ENCODE results near the gene KCNQ1. TPM values are rescaled to one million over a fixed set of nuclear protein-coding genes. Genes with fewer than 3 reads are reported as not detected.

KCNQ1 gene
- total RNA-seq, 1 donor from 2014 or later: 4.8 TPM

- H3K4me1 Mint-ChIP-seq (ENCODE audit: unreplicated experiment): peaks cover 42% of the 10 kb centered on the region
- no peak overlapping the region for H3K27ac Mint-ChIP-seq
- no peaks in the 10 kb centered on the region for H3K27me3 Mint-ChIP-seq
- H3K36me3 Mint-ChIP-seq: no peaks in the 10 kb centered on the region
- no peak for DNase-seq (ENCODE audit: extremely low spot score, unreplicated experiment)
- no peak for TF ChIP-seq CTCF (conservative IDR thresholded peaks at IDR 0.05)
- no peaks in the 10 kb centered on the region for H3K9me3 Mint-ChIP-seq
- H3K4me3 Mint-ChIP-seq: no peak overlapping the region
Observed at GRCh38 chr11:2717561-2718325, 272.9 kb downstream of the KCNQ1 start.

- H3K36me3 Mint-ChIP-seq: no peaks in the 10 kb centered on the region
- no peak overlapping the region for H3K4me3 Mint-ChIP-seq
- no peaks in the 10 kb centered on the region for H3K9me3 Mint-ChIP-seq
- no peak overlapping the region for H3K27ac Mint-ChIP-seq
- no peak for TF ChIP-seq CTCF (conservative IDR thresholded peaks at IDR 0.05)
- peaks cover 40% of the 10 kb centered on the region for H3K4me1 Mint-ChIP-seq (ENCODE audit: unreplicated experiment)
- H3K27me3 Mint-ChIP-seq: no peaks in the 10 kb centered on the region
- no peak for DNase-seq (ENCODE audit: extremely low spot score, unreplicated experiment)
Observed at GRCh38 chr11:2718817-2719438, 274.1 kb downstream of the KCNQ1 start.

GRCh38 chr11:2719831-2720590 lies 275.2 kb downstream of the KCNQ1 start:
- Mint-ChIP-seq H3K4me3 (no peak overlapping the region), H3K4me1 (ENCODE audit: unreplicated experiment) (peaks cover 47% of the 10 kb centered on the region), H3K9me3 (no peaks in the 10 kb centered on the region), H3K27ac (no peak overlapping the region), H3K36me3 (no peaks in the 10 kb centered on the region), H3K27me3 (no peaks in the 10 kb centered on the region)
- DNase-seq (ENCODE audit: extremely low spot score, unreplicated experiment): no peak
- TF ChIP-seq CTCF (conservative IDR thresholded peaks at IDR 0.05): no peak

GRCh38 chr11:2721210-2721916 lies 276.6 kb downstream of the KCNQ1 start:
- H3K4me3 Mint-ChIP-seq: no peak overlapping the region
- H3K36me3 Mint-ChIP-seq: no peaks in the 10 kb centered on the region
- H3K4me1 Mint-ChIP-seq (ENCODE audit: unreplicated experiment): peaks cover 52% of the 10 kb centered on the region
- H3K9me3 Mint-ChIP-seq: no peaks in the 10 kb centered on the region
- no peaks in the 10 kb centered on the region for H3K27me3 Mint-ChIP-seq
- H3K27ac Mint-ChIP-seq: peak overlapping the region; percentile 46
- TF ChIP-seq CTCF (conservative IDR thresholded peaks at IDR 0.05): no peak
- no peak for DNase-seq (ENCODE audit: extremely low spot score, unreplicated experiment)

GRCh38 chr11:2722955-2723354 lies 278.1 kb downstream of the KCNQ1 start:
- Mint-ChIP-seq H3K4me3 (no peak overlapping the region), H3K27ac (no peak overlapping the region), H3K4me1 (ENCODE audit: unreplicated experiment) (peaks cover 57% of the 10 kb centered on the region), H3K36me3 (no peaks in the 10 kb centered on the region), H3K9me3 (no peaks in the 10 kb centered on the region), H3K27me3 (no peaks in the 10 kb centered on the region)
- TF ChIP-seq CTCF (conservative IDR thresholded peaks at IDR 0.05): no peak
- no peak for DNase-seq (ENCODE audit: extremely low spot score, unreplicated experiment)

Measured in type B pancreatic cell (in vitro differentiated cells).